GM21423 (cell line): ENCODE measurements around the gene RPS19.
"Not testable (repeated sequence)": the region's sequence is repeated elsewhere in the genome, so short reads cannot be mapped to it uniquely, and the experiment has no call there.

Source experiments
- ATAC-seq: cut with Tn5 transposase; IDR thresholded peaks from one replicate; pipeline ENCODE4 v1.9.1; 2021; ENCODE audit warnings: mild to moderate bottlenecking, moderate library complexity; ENCODE audit not compliant: unreplicated experiment

The RPS19 gene

DNA sequence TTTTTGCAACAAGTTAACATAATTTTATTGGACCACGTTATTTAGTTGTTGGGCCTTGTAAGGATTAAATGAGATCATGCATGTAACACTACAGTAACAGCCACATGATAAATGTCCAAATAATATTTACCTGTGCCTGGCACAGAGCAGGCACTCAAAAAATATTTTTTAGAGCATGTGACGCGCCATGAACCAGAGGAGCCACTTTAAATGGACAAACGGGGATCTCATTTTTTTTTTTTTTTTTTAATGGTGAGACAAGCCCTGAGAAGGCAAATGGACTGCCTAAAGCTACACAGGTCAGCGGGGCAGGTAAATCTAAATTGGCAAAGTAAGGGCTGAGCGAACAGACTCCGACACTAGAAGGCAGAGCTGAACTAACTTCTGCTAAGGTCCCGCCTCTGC is 840 bp upstream of the RPS19 start:
- no peak for ATAC-seq

DNA sequence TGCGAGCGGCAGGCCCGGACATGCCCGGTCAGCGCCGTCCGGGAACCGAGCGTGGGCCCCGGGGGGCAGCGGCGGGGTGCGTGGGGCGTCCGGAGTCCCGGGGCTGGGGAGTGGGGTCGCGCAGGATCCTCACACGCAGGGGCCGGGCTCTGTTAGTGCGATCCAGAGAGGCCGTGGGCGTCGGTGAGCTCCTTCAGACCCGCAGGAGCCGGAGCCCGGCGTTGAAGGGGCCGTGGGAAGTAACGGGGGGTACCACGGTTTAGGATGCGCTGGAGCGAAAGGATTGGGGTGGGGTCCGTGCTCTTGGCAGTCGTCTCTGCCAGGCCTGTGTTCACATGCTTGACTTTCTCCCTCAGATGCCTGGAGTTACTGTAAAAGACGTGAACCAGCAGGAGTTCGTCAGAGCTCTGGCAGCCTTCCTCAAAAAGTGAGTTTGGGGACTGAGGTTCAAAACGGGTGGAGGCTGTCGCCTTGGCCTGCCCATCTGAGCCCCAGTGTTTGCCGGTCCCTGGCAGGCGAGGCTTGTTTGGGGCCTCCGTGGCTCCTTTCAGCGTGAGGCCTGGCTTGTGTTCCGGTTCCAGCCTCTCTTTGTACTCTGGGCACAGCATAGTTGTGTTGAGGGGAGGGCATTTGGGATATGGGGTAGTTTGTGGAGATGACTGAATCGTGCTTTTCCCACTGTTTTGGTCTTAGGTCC is 512 bp downstream of the RPS19 start:
- ATAC-seq, result no peak

DNA sequence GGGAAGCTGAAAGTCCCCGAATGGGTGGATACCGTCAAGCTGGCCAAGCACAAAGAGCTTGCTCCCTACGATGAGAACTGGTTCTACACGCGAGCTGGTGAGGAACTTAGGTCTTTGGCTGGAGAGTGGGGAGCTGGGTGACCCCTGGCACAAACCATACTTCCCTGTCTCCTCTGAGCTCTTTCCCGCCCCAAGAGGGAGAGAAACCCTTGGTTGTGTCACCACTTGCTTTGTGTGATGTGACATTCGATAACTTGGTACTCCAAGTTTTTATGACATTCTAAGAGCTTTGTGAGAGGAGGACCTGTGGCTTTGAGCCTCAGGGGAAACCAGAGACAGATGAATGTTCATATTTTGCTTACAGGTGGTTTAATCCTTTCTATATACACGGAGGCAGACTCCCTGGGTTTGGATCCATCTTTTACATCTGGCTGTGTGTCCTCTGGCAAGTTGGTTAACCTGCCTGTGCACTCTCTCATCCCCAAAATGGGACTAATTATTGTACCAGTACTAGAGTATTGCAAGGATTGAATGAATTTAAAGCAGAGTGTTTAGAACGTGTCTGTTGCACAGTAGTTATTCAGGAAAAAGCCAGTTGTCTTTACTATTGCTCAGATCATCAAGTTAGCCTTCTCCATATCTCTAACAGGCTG is 1.2 kb downstream of the RPS19 start:
- ATAC-seq, result no peak

DNA sequence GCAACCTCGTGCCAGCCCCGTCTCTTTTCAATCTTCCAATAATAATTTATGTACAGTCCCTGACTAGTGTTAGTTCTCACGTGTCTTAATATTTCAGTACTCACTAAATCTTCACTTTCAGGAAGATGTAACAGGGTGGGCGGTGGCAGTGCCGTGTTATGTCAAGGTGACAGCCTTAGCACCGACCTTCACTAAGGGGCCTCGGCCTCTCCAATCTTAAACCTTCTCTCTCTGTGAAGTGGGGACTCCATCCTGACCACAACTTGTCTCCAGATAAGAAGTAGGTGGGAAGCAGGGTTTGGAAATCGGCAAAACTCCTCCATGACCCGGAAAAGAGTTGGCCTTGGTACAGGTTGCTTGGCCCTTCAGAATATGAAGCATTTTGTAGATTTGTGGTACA is 1.8 kb downstream of the RPS19 start:
- no peak for ATAC-seq

DNA sequence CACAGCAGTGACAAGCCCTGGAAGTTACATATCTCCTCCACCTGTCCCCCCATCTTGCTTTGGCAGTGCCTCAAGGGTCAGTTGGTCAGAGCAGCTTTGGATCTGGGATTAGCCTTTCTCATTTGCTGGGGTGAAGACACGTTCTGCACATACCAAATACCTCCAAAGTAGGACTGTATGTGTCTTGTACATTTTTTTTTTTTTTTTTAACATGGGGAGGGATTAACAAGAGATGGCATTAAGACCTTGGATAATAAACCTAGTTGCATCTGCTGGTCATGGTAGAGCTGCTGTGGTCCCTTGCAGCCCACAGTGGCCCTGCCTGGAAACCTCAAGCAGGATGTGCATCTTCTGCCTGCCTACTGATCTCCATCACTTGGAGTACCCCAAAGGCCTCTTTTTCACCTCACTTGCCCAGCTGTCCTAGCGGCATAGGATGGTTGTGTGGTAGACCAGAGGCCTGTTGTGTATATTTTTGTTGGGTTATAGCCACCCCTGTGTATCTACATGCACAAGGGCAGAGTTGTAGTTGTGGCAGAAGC is 2.5 kb downstream of the RPS19 start:
- no peak for ATAC-seq

DNA sequence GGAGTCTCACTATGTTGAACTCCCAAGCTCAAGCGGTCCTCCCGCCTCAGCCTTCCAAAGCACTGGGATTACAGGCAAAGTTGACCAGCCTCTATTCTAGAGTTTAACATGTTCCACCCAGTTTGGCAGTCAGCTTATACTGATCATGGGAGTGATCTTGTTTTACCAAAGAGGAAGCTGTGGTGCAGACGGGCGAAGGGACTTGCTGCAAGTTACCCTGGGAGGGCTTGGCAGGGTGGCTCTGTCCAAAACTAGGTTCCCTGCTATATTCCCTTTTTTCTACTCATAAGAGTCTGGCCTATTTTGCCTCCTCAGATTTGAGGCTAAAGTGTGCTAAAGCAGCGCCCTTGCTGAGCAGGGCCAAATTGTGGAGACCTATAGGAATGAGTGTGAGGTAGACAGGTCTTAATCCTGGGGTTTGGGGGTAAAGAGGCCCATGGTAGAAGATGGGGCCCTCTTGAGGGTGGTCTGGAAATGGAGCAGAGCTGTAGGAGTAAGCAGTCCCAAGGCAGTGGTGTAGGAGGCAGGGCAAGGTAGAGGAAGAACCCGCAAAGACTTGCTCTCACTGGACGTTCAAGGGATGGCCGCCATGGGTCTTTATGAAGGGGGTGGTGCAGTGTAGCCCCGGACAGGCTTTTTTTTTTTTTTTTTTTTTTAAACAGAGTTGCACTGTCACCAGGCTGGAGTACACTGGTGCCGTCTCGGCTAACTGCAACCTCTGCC is 3.3 kb downstream of the RPS19 start:
- ATAC-seq, result no peak

DNA sequence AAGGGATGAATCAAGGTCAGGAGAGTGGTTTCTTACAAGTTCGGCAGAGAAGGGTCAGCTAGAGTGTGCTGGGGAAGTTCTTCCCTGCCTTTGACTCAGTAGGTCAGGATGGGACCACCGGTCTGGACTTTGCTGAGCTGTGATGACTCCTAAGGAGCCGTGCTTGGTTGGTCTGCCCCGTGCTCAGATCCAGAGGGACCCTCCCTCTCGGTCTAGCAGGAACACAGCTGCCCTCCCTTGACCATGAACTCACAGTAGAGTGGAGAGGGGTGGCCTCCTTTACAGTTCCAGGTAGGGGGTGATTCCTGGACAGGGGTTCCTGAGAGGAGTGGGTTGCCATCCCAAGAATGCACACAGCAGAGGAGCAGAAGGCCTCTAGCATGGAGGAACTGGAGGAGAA is 4.3 kb downstream of the RPS19 start:
- no peak for ATAC-seq

DNA sequence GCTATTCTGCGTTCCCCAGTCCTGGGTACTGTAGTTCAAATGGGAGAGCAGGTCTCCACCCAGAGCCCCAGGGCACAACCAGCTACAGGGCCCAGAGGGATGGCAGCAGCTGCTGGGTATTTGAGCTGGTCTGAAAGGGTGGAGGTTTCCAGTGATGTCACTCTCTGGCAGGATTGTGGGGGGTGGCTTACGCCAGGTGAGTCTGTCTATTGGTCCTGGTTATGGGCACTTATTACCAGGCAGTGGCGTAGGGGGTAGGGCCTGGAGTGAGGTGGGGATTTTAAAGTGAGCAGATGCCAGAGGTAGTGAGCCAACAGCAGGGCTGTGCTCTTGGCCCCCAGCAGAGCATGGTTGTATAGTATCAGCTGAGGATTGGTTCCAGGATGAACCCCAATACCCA is 6.2 kb downstream of the RPS19 start:
- no peak for ATAC-seq

DNA sequence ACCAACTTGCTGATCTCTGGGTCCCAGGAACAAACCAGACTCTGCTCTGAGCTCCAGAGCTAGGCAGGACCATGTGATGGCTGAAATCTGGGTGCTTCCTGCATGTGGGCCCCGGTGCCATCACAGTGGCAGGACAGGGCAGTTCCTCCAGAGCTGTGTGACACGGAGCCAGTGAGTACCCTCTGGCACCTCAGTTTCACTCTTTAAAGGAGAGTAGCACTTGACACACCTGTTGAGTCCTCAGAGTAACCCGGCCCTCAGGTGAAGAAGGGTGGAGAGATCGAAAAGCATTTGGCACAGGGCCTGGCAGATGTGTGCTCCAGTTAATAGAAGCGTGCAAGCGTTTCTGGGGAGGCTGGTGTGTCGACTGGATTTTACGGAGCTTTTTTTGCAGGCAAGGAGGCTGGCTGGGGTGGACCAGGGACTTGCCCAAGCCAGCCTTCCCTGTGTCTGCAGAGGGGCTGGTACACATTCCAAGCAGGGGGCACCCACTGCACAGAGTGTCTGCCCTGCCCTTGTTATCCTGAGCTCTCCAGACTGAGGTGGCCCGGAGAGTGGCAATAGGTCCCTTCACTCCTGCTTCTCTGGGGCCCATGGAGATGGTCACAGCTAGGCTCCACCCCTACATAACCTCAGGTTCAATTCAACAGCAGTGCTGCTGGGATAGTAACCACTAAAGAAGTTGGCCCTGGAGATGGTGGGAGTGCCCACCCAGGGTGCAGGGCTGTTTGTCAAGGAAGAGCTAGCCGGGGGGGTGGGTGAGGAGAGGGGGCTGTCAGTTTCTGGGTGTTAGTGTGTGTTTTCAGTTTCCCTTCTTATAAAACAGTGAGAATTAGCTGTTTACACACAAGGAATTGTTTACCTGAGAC is 8.3 kb downstream of the RPS19 start:
- ATAC-seq, result no peak

DNA sequence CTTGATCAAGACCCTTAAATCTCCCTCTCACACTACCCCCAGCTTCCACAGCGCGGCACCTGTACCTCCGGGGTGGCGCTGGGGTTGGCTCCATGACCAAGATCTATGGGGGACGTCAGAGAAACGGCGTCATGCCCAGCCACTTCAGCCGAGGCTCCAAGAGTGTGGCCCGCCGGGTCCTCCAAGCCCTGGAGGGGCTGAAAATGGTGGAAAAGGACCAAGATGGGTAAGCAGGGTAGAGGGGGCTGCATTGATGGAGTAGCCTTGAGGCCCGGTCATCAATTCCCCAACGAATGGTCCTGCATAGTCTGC is 8.9 kb downstream of the RPS19 start:
- ATAC-seq, result no peak

DNA sequence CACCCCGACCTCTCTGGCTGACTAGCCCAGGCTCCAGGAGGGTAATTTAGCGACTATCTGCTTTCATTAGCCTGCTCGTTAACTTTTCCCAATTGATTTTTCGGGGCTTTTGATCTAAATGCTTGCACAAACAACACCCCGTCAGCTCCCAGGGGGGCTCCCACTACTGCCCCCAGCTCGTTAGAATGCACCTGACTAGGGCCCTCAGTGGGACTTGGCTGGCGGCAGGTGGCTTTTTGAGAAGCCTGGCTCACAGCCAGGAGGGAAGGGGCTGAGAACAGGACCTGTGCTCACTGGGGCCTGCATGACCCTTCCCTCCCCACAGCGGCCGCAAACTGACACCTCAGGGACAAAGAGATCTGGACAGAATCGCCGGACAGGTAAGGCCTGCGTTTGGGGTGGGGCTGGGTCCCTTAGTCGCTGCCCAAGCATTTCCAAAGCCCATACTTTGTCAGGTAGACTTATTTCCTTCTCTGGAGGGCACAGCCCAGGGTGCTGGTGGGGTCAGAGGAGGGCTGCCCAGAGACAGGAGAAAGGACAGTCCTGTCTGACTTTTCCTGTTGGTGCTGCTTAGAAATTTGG is 9.4 kb downstream of the RPS19 start:
- no peak for ATAC-seq

DNA sequence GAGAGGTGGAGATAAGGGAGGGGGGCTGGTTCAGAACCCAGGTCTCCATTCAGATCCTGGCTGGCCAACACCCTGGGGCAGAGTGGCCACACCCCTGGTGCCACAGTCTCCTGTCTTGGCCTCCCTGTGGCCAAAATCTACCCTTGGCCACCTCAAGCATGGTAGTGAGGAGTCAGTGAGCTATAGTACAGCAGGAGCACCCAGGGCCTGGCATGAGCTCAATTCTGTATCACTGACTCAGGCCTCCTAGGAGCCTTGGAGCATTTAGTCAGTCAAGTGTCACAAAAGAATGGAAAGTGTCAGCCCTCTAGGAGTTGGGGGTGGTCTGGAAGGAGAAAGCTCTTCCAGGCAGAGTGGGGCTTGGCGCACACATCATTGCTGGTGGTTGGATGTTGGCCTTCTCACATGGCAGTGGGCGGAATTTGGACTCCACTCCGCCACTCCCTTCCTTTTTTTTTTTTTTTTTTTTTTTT is 10.4 kb downstream of the RPS19 start:
- no peak for ATAC-seq

DNA sequence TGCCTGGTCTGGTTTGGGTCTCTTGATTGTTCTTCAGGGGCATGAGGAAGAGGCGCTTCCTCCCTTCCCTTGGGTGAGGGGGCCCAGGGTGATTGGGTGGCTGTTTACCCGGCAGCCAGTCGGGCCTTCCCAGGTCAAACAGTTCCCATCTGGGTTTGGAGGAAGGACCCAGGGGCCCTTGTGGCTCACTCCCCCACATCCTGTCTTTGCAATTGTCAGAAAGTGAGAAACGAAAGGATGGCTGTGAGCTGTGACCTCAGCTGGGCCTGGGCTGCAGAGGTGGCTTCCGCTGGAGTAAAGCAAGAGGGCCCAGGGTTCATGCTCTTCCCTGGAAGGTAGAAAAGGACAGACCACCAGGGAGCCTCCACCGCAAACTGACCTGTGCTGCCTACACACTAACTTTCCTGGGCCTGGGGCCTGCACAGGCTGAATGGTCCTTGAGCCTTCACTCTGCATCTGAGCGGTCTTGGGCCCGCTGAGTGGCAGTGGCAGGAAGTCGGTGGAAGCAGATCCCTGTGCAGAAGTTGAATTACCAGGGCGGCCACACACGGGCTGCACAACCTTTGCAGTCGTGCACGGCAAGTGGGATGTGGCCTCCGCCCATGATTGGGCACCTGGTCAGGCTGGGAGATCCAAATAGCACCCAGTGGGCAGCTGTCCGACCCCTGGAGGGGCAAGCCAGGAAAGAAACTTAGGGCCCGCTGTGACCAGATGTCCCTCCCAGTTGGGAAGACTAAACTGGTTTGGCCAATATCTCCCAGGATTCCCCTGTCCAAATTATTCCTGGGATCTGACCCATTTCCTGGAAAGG is 11.7 kb downstream of the RPS19 start:
- ATAC-seq, result peak; percentile 48

DNA sequence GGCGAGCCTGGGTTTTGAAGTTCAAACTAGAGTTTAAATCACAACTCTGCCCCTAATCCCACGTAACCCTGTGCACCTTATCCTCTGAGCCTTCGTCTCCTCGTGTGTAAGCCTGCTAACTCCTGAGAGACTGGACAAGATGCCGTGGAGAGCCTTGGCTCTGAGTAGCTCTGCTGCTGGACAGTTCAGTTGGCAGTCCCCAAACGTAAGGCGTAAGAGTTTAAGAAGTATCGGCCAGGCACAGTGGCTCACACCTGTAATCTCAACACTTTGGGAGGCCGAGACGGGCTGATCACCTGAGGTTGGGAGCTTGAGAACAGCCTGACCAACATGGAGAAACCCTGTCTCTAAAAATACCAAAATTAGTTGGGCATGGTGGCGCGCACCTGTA is 12.3 kb downstream of the RPS19 start:
- no peak for ATAC-seq

DNA sequence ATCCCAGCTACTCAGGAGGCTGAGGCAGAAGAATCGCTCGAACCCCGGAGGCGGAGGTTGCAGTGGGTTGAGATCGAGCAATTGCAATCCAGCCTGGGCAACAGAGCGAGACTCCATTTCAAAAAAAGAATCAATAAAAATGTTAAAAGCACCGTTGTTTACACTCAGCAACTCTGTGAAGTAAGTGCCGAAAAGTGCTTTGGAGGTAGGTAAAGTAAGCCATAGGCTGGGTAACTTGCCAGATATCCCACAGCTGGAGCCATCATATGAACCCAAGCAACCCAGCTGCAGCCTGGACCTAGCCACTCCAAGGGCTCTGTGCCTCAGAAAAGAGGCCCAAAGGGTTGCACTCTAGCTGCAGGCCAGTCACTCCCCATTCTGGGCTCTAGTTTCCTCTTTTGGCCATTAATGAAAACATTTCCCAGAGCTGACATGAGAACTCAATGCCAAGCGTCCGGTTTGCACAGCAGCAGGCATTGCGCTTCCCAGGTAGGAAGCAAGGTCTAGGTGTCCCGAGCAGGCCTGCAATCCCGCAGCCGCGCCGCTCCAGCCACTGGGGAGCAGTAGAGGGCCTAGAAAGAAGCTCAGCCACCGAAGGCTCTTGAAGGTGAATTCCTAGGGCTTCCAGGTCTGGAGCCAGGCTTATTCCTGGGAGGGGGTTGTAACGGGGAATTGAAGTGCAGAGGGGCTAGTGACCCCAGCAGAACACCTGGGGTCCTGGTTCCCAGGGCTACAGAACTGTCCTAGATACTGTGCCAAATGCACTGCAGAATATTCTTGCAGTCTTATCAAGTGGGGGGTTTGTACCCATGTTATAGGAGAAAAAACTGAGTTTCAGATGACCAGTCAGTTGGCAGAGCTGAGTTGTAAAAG is 13.0 kb downstream of the RPS19 start:
- ATAC-seq, result no peak

DNA sequence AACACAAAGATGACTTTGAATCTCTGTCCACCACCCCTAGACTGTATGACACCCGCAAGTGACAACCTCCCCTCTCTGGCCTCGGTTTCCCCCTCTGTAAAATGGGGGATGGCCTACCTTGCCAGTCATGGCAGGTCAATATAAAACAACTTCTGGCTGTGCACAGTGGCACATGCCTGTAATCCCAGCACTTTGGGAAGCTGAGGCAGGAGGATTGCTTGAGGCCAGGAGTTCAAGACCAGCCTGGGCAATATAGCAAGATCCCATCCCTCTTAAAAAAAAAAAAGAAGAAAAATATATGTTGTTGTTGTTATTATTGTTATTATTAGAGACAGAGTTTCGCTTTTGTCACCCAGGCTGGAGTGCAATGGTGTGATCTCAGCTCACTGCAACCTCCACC is 15.9 kb downstream of the RPS19 start:
- not testable (repeated sequence) for ATAC-seq

DNA sequence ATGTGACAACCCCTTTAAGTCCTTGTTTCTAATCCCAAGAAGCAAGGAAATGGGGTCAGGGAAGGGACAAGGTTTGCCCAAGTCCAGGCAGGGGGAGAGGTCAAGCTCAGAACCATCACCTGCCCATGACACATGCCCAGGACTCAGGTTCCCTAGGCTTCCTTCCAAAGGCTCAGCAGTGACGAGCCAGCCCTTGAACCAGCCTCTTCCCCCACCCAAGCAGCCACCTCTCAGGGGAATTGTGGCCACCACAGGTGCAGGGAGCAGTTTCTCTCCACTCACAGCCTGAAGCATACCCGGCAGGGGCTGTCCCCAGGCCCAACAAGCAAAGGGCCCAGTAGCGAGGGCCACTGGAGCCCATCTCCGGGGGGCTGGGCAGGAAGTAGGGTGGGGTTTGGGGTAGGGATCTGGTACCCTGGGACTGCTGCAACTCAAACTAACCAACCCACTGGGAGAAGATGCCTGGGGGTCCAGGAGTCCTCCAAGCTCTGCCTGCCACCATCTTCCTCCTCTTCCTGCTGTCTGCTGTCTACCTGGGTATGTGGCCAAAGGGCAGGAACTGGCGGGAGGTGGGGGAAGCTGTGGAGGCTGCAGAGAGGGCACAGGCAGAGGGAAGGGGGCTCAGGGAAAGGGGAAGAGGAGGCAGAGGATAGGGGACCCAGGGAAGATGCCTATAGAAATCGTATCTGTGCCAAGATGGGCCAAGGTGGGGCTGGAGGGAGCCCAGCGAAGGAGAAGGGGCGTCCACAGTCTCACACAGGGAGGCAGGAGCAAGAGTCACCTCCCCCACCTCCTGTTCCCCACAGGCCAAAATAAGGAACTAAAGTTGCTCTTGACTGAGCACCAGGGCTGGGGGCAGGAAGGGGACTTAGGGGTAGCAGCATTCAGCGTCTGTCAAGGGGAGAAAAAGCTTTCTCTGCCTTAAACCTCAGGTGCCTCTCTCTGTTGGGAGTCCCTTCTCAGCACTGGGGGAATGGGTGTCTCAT is 17.1 kb downstream of the RPS19 start, which contains the start of gene CD79A:
Gene CD79A (plus strand): TSS at position 433 of the 986 bp plus-strand sequence. CDS start 26 bp downstream, at position 459.
- peak; percentile 66 for ATAC-seq
